GM13977 (cell line): Measurements from ENCODE around the gene AP4M1.
A peak's percentile ranks its signal among the peaks of the same experiment; 100 is the strongest.

Experiments
- DNase-seq: peaks from one replicate; pipeline ENCODE4 v3.0.0; 2012; ENCODE audit warnings: low spot score
- in situ Hi-C: fragments of 300-500 bp; cut with MboI; formaldehyde crosslinking; loops from one replicate; pipeline ENCODE4 v1.12.0; 2022; ENCODE audit warnings: low sequenced_read_pairs, low pct_unique_long_range_greater_than_20kb, mixed read lengths, inconsistent platforms; ENCODE audit not compliant: unreplicated experiment
- TF ChIP-seq, protein P1 (sequence below): IDR thresholded peaks from 2 replicates; pipeline ENCODE4 v1.5.1; 2012; ENCODE audit warnings: mild to moderate bottlenecking, control low read depth; ENCODE audit not compliant: insufficient read depth; ENCODE audit errors: extremely low read depth, missing control alignments

The AP4M1 gene

DNA sequence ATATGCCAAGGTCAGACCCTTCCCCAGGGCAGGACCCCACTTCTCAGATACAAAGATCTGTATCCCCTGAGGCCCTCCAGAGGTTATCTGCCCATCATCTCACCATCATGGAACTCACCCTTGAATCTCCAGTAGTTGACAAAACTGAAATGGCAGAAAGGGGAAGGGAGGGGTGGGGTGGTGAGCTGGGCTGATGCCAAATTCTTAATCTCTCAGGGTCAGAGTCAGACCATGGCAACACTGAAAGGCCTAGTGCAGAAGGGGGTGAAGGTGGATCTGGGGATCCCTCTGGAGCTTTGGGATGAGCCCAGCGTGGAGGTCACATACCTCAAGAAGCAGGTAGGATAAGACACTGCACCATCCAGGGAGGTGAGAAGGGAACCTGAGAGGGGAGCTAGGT is 21.1 kb downstream of the AP4M1 start:
- DNase-seq, result no peak
- in situ Hi-C loops, result no loop called here
- TF ChIP-seq, protein P1, sequence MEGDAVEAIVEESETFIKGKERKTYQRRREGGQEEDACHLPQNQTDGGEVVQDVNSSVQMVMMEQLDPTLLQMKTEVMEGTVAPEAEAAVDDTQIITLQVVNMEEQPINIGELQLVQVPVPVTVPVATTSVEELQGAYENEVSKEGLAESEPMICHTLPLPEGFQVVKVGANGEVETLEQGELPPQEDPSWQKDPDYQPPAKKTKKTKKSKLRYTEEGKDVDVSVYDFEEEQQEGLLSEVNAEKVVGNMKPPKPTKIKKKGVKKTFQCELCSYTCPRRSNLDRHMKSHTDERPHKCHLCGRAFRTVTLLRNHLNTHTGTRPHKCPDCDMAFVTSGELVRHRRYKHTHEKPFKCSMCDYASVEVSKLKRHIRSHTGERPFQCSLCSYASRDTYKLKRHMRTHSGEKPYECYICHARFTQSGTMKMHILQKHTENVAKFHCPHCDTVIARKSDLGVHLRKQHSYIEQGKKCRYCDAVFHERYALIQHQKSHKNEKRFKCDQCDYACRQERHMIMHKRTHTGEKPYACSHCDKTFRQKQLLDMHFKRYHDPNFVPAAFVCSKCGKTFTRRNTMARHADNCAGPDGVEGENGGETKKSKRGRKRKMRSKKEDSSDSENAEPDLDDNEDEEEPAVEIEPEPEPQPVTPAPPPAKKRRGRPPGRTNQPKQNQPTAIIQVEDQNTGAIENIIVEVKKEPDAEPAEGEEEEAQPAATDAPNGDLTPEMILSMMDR, result no peak

DNA sequence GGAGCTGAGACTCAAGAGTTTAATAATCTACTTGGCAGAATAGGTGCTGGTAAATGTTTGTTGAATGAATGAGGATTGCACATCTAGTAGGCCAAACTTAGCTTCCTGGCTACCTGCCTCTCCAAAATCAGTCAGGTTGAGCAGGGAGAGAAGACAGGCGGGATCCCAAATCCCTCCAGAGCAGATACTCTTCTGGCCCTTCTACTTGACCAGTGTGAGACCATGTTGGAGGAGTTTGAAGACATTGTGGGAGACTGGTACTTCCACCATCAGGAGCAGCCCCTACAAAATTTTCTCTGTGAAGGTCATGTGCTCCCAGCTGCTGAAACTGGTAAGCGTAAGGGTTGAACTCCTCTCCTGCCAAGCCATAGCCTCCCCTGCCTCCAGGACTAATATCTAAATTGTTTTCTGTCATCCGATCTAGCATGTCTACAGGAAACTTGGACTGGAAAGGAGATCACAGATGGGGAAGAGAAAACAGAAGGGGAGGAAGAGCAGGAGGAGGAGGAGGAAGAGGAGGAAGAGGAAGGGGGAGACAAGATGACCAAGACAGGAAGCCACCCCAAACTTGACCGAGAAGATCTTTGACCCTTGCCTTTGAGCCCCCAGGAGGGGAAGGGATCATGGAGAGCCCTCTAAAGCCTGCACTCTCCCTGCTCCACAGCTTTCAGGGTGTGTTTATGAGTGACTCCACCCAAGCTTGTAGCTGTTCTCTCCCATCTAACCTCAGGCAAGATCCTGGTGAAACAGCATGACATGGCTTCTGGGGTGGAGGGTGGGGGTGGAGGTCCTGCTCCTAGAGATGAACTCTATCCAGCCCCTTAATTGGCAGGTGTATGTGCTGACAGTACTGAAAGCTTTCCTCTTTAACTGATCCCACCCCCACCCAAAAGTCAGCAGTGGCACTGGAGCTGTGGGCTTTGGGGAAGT is 23.1 kb downstream of the AP4M1 start:
- in situ Hi-C loops, result no loop called here
- TF ChIP-seq, protein P1, result no peak
- no peak for DNase-seq

DNA sequence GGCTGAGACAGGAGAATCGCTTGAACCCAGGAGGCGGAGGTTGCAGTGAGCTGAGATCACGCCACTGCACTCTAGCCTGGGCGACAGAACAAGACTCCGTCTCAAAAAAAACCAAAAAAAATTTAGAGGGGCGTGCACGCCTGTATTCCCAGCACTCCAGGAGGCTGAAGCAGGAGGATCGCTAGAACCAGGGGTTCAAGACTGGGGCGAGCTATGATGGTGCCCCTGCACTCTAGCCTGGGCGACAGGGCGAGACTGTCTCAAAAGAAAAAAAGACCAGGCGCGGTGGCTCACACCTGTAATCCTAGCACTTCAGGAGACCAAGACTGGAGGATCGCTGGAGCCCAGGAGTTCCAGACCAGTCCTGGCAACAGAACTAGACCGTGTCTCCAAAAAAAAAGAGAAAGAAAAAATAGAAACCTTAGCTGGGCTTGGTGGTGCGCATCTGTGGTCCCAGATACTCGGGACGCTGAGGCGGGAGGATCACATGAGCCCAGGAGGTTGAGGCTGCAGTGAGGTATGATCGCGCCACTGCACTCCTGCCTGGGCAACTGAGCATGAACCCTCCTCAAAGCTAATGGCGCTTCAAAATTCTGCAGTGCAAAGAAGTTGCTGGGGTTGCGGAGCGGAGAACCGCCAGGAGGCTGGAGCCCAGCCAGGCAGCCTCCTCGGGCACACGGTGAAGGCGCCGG is 24.9 kb downstream of the AP4M1 start:
- TF ChIP-seq, protein P1, result no peak
- DNase-seq, result no peak
- in situ Hi-C loops, result no loop called here

DNA sequence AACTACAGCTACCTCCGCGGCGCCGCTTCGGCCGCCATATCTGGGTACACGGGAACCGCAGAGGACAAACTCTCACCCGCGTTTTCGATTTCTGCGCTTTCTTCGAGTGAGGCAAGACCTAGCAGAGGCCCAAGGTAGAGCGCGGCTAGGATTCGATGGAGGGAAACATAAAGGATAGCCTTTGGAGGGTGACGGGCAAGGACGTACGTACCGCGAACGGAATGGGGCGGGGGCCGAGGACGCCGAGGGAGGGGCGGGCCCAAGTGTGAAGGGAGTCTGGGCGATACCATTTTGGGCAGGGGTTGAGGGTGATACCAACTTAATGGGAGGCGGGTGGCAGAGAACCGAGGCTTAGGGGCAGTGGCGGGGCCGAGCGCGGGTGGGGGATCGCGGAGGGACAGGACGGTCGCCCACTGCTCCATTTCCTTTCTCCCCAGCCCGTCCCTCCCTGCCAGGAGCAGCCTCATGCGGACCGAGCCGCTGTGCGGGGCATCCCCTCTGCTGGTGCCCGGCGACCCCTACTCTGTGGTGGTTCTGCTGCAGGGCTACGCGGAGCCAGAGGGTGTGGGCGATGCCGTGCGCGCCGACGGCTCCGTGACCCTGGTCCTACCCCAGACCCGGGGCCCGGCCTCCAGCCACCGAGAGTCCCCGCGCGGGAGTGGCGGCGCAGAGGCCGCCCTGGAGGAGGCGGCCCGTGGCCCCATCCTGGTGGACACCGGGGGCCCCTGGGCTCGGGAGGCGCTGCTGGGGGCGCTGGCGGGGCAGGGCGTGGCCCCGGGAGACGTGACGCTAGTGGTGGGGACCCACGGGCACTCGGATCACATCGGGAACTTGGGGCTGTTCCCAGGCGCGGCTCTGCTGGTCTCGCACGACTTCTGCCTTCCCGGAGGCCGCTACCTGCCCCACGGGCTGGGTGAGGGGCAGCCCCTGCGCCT is 25.8 kb downstream of the AP4M1 start, which contains the start of gene MBLAC1:
Gene MBLAC1 (plus strand): TSS at position 37 of the 935 bp plus-strand sequence. CDS start 429 bp downstream, at position 466.
- TF ChIP-seq, protein P1, result no peak
- in situ Hi-C loops, result no loop called here
- DNase-seq, result peak; percentile 92

DNA sequence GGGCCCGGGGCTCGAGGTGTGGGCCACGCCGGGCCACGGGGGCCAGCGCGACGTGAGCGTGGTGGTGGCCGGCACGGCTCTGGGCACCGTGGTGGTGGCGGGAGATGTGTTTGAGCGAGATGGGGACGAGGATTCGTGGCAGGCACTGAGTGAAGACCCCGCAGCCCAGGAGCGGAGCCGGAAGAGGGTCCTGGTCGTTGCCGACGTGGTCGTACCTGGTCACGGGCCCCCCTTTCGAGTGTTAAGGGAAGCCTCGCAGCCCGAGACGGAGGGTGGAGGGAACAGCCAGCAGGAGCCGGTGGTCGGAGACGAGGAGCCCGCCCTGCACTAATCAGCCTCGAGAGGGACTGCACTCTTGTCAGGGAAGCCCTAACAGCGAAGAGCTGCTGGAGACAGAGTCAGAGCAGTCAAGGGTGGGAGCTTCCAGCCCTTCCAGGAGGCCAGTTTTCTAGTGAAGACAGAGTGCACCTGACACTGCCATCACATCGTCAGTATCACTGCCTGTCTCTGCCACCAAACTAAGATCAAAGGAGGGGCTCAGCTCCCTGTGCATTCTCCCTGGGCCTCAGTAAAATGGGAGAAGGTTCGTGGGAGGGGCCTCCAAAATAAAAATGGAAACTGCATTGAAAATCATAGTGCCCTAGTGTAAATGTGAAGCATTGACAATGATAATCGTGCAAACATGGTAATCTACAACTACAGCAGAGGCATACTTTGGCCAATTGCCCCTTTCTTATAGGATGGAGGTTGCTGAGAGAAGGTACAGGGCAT is 26.6 kb downstream of the AP4M1 start:
- TF ChIP-seq, protein P1, result no peak
- DNase-seq, result peak; percentile 47
- in situ Hi-C loops, result no loop called here
